Gastroesophageal sphincter (tissue), 4 donors: ENCODE results near the gene OTOS. TPM values are rescaled to one million over a fixed set of nuclear protein-coding genes. Genes with fewer than 3 reads are reported as not detected.
A peak's percentile ranks its signal among the peaks of the same experiment; 100 is the strongest.

ENCODE experiments used
- ATAC-seq: fragments of 150-250 bp; one replicate; pipeline ENCODE4 v1.9.1; 2016; ENCODE audit warnings: mild to moderate bottlenecking, moderate library complexity
- H3K27ac ChIP-seq, 4 donors: fragments of 200-600 bp; sonication (generic) in 3 of 4; 1 replicate in 3 of 4; 2 replicates in 1 of 4; pipeline ENCODE4 v1.5.1; 2016 to 2019
- H3K27me3 ChIP-seq: fragments of 200-600 bp; sonication (generic); one replicate; pipeline ENCODE4 v1.5.1; 2019
- H3K36me3 ChIP-seq, 2 donors: fragments of 200-600 bp; sonication (generic); one replicate each; pipeline ENCODE4 v1.5.1; 2019; ENCODE audit warnings: control low read depth in 1 of 2
- H3K4me1 ChIP-seq, 3 donors: fragments of 200-600 bp; sonication (generic); 1 replicate in 2 of 3; 2 replicates in 1 of 3; pipeline ENCODE4 v1.5.1; 2016 to 2019; ENCODE audit warnings: control low read depth in 2 of 3
- H3K4me3 ChIP-seq, 2 donors: fragments of 200-600 bp; sonication (generic); one replicate each; pipeline ENCODE4 v1.5.1; 2019; ENCODE audit warnings: mild to moderate bottlenecking in 1 of 2, moderate library complexity in 1 of 2
- H3K9me3 ChIP-seq, 3 donors: fragments of 200-600 bp; sonication (generic); one replicate each; pipeline ENCODE4 v1.5.1; 2017 to 2019; ENCODE audit warnings: control low read depth in 2 of 3
- EP300 ChIP-seq: sonication (generic); formaldehyde crosslinking; IDR thresholded peaks from one replicate; pipeline ENCODE4 v1.6.1; 2017; ENCODE audit warnings: antibody characterized with exemption, mild to moderate bottlenecking
- POLR2A ChIP-seq, 2 donors: fragments of 450-650 bp; IDR thresholded peaks; one replicate each; pipeline ENCODE4 v1.6.1; 2017; ENCODE audit warnings: antibody characterized with exemption in 2 of 2, mild to moderate bottlenecking in 2 of 2, moderate library complexity in 1 of 2
- POLR2AphosphoS5 ChIP-seq: sonication (generic); formaldehyde crosslinking; IDR thresholded peaks from one replicate; pipeline ENCODE4 v1.6.1; 2017; ENCODE audit warnings: antibody characterized with exemption
- WGBS, 2 donors: methylation state at CpG; one replicate each; pipeline ENCODE4 v1.1.5; 2018; ENCODE audit warnings: low coverage in 1 of 2; 5-methylcytosine and 5-hydroxymethylcytosine counted together
- total RNA-seq, 4 donors: library from RNA; depleted of rRNA; stranded (reverse); fragments of >200 nt; gene quantifications; one replicate each; pipeline ENCODE4 v1.1.0, GENCODE V29; 2016
- TF ChIP-seq, protein P1 (sequence below), 4 experiments: fragments of 200-600 bp in 2 of 4; fragments of 450-650 bp in 2 of 4; sonication (generic) in 1 of 4; IDR thresholded peaks; one replicate each; pipeline ENCODE4 v1.5.1; 2017 to 2019; ENCODE audit warnings: antibody characterized with exemption in 4 of 4, mild to moderate bottlenecking in 2 of 4, moderate library complexity in 2 of 4

Gene OTOS
- total RNA-seq, 4 donors from 2014 or later, result not detected

DNA sequence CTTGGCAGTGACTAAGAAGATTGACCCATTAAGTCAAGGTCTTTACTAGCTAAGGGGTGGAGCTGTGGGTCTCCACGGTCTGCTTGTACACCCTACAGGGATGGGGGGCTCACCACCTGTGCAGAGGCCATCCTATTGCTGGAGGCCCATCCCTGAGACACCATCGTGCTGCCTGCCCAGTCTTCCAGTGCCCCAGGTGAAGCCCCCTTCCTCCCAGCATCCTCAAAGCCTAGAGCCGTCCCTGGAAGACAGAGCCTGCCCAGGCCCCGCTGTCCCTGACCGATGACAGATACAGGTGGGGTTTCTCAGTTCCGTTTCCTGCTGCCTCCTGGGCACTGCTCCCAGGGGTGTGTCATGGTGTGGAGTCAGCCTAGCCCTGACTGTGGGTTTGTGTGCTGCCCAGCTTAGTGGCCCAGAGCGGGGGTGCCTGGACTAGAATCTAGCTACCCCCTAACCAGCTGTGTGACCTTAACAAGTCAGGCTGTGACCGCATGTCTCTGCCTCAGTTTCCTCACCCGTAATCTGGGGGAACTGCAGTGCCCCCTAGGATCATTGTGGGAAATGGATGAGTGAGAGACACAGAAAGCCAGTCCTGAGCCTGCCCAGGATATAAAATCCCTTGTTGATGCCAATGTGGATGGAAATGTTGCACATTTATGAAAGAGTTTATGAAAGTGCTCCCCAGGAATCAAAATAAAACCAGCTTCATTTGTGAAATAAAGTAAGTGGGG lies 2.0 kb downstream of the OTOS start:
- Histone ChIP-seq H3K27me3 (peaks cover 13% of the 10 kb centered on the region), H3K27ac (no peak overlapping the region), H3K4me1 (peaks cover 2 to 28% (median 9%) of the 10 kb centered on the region in 3 donors), H3K9me3 (no peaks in the 10 kb centered on the region), H3K36me3 (peaks cover 0 to 6% of the 10 kb centered on the region in 2 donors), H3K4me3 (no peak overlapping the region)
- no peak for ATAC-seq
- no CpG with 5 or more reads among the region's 9 CpGs for WGBS, 2 donors
- TF ChIP-seq EP300 (no peak), POLR2A (IDR thresholded peaks at IDR 0.05) (no peak)
- TF ChIP-seq, protein P1, sequence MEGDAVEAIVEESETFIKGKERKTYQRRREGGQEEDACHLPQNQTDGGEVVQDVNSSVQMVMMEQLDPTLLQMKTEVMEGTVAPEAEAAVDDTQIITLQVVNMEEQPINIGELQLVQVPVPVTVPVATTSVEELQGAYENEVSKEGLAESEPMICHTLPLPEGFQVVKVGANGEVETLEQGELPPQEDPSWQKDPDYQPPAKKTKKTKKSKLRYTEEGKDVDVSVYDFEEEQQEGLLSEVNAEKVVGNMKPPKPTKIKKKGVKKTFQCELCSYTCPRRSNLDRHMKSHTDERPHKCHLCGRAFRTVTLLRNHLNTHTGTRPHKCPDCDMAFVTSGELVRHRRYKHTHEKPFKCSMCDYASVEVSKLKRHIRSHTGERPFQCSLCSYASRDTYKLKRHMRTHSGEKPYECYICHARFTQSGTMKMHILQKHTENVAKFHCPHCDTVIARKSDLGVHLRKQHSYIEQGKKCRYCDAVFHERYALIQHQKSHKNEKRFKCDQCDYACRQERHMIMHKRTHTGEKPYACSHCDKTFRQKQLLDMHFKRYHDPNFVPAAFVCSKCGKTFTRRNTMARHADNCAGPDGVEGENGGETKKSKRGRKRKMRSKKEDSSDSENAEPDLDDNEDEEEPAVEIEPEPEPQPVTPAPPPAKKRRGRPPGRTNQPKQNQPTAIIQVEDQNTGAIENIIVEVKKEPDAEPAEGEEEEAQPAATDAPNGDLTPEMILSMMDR (IDR thresholded peaks at IDR 0.05), result no peak

DNA sequence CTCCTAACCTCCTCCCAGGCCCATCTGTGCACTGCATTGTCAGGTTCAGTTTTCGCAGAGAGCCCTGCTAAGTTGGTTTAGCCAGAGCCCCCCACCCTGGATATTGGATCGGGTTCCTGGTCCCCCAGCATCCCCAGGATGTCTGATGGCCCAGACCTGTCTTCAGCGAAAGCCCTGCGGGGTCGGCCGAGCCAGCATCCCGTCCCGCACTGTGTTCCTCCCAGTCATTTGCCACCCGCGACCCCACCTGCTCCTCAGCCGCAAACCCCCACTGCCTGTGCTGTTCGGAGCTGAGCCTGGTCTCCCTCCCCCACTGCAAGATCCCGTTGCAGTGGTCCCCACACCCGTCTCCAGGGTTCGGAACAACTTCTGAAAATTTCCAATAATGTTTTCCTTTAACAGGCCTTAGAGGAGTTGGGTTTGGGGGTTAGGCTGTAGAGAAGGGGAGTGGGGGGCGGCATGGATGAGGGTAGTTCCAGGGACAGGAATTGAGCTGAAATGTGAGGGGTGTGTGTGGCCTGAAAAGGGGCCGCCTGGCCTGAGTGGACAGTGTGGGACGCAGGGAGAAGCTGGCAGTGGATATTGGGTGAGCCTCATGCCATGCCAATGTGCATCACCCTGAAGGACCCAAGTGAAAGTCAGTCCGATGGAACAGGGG lies 2.7 kb downstream of the OTOS start:
- Histone ChIP-seq H3K27me3 (peaks cover 6% of the 10 kb centered on the region), H3K9me3 (no peaks in the 10 kb centered on the region), H3K36me3 (peaks cover 0 to 13% of the 10 kb centered on the region in 2 donors), H3K4me1 (peaks cover 2 to 27% (median 9%) of the 10 kb centered on the region in 3 donors), H3K4me3 (no peak overlapping the region), H3K27ac (no peak overlapping the region)
- no peak for TF ChIP-seq EP300
- TF ChIP-seq POLR2A (IDR thresholded peaks at IDR 0.05), result no peak
- TF ChIP-seq, protein P1 (IDR thresholded peaks at IDR 0.05), result no peak
- TF ChIP-seq POLR2AphosphoS5, result no peak
- no peak for ATAC-seq
- 88 to 100% methylated on average over 2 to 8 of the region's 19 CpGs for WGBS, 2 donors

DNA sequence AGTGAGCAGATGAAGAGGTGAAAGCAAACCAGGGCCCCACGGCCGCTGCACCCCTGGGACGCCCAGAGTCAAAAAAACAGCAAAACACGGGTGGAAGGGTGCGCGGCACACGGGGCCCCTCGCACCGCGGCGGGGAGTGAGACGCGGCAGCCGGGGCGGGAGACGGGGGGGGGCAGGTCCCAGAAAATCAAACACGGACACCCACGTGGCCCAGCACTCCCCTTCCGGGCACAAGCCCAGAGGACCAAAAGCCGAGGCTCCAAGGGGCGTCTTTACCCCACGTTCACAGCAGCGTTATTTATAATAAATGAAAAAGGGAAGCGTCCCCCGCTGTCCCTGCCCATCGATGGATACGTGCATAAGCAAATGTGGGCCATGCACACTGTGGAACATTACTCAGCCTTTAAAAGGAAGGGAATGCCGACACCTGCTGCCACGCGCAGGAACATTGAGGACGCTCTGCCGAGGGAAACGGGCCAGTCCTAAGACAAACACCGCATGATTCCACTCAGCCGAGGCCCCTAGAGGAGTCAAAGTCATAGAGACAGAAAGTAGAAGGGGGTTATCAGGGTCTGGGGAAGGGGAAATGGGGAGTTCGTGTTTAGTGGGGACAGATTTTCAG lies 3.7 kb downstream of the OTOS start:
- Histone ChIP-seq H3K4me1 (peaks cover 2 to 27% (median 9%) of the 10 kb centered on the region in 3 donors), H3K9me3 (no peaks in the 10 kb centered on the region), H3K36me3 (peaks cover 0 to 22% of the 10 kb centered on the region in 2 donors), H3K4me3 (peak overlapping the region; percentile 94 to 100), H3K27ac (peak overlapping the region in 3 of 4 donors; percentile 76 to 90 (median 84)), H3K27me3 (no peaks in the 10 kb centered on the region)
- ATAC-seq, result no peak
- TF ChIP-seq, protein P1 (IDR thresholded peaks at IDR 0.05), result no peak
- no peak for TF ChIP-seq EP300
- no peak for TF ChIP-seq POLR2A (IDR thresholded peaks at IDR 0.05)
- no peak for TF ChIP-seq POLR2AphosphoS5
- WGBS, 2 donors, result 34% methylated on average over 33 of the region's 36 CpGs; no CpG with 5 or more reads in 1 of the 2 donors

DNA sequence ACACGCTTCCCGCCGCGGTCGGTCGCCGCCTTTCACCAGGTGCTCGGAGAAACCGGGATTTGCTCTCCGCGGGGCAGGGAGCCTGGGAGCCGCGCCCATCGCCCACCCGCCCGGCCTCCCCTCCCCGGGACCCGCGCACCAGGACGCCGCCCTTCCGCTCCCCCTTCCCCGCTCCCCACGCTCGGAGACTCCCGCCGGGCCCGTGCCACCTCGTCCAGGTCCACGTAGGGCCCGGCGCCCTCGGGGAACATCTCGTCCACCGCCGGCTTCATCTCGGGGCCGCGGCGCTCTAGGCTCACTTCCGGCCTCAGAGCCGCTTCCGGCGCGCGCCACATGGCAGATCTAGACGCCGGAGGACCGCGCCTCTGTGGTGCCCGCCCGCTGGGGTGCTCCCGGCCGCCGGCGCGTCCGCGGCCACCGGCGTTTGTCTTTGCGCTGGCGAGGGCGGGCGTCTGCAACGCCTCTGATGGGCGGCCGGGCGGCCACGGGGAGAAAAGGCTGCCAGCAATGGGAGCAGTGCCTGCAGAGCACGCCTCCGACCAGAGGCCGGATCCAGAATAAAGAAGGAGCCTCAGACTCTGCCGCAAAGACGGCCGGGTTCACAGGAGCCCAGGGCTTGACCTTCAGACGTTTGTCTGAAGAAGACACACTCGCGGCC lies 4.3 kb downstream of the OTOS start, which contains the start of gene COPS9:
Gene COPS9, minus strand, starts transcription at position 293 of the 658 bp plus-strand sequence. Its CDS starts 21 bp downstream, at position 272.
- ATAC-seq, result peak; percentile 97
- TF ChIP-seq EP300 (no peak), POLR2AphosphoS5 (peak; percentile 87), POLR2A (IDR thresholded peaks at IDR 0.05) (peak; percentile 64 to 76)
- TF ChIP-seq, protein P1 (IDR thresholded peaks at IDR 0.05), result peak in 2 of 4 experiments; percentile 17 to 46
- Histone ChIP-seq H3K4me1 (peaks cover 2 to 27% (median 9%) of the 10 kb centered on the region in 3 donors), H3K4me3 (peak within 1 kb of the TSS; percentile 94 to 100), H3K36me3 (peaks cover 0 to 28% of the 10 kb centered on the region in 2 donors), H3K27me3 (no peaks in the 10 kb centered on the region), H3K9me3 (no peaks in the 10 kb centered on the region), H3K27ac (peak within 1 kb of the TSS; percentile 39 to 90 (median 80))
- 0% methylated on average over 2 of the region's 79 CpGs; no CpG with 5 or more reads in 1 of the 2 donors for WGBS, 2 donors
